NCI-H146 treated with DMSO at 0.1 percent for 48 hours (cell line): ENCODE data around the gene SYT2.

Experiments used
- DNase-seq: peaks from one replicate; lab custom pipeline; 2025; ENCODE audit not compliant: unreplicated experiment; lab: John Stamatoyannopoulos, UW

Gene SYT2

DNA sequence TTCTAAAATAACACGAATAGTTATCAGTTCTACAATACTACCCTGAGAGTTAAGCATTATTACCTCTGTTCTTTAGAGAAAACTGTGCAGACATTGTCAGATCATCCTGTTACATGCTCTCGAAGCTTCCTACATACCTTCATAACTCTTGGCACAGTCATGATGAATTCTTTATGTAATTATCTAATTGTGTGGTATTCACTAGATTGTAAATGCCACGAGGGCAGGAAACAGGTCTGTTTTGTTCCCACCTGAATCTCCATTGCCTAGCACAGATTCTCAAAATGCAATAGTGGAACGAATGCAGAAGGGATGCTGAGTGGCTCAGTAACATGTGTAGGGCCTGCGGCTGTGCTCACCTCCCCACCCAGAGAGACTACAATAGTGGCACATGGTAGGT is 3.4 kb downstream of the SYT2 start:
- DNase-seq = no peak

DNA sequence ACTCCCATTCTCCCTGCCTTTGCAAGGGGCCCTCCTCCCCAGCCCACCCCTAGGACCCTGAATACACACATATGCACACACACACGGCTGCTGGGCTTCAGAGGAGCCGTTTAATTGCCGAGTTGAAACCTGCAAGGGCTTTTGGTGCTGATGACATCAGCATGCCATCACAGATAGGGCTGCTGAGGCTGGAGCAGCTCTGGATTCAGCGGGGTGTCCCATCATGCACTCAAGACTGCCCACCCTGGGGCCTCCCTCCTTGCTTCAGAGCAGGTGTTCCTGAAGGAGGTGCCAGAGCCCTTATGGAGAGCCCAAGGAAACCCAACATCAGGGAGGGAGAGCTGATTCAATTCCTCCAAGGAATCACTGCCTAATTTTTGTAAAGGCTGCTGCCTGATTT is 5.7 kb downstream of the SYT2 start:
- DNase-seq = no peak

DNA sequence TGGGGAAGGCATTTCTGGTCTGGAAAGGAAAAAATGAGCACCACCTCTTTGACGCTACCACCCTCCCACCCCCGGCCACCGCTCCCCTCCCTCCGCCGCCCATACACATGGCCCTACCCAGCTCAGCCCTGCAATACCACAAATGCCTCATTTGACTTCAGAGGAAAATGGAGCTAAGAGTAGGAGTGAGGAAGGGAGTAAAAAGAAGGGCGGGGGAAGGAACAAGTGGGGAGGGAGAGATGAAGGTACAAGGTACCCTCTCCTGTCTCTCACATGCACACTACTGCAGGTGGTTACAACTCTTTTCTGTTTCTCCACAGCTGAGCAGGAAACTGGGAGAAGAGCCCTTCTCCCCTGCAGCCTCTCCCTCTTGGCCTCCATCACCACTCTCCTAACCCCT is 7.1 kb downstream of the SYT2 start:
- no peak for DNase-seq

DNA sequence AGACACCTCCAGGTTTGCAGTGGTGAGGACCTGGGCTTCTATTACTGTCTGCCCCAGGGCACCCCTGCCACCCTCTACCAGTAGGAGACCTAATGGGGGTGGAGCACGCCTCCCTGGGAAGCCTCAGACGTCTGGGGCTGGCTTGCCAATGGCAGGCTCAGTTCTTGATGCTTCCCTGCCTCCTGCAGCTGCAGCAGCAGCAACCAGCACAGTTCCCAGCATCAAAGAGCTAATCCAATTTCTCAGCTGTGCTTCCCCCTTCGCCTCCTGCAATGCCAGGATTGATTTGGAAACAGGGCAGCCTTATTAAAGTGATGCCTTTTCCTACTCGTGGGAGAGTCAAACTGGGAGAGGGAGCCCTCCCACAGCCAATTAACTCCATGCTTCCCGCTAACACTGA is 8.2 kb downstream of the SYT2 start:
- no peak for DNase-seq

DNA sequence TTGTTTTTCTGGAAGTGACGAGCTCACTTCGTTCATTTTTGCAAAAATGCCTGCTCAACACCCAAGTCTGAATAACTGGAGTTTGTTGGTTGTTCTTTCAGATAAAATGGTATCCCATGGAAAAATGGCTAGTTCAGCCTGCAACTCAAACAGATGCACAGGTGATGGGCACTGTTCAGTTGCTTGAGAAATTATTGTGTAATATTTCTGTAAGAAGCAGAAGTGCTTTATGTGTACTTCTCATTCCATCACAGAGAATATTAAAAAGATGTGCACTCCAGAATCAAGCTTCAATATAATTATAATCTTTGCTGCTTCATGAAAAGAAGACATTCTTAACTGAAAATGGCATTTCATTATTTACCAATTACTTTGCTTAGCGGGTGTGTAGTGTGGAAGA is 9.1 kb downstream of the SYT2 start:
- DNase-seq = no peak

DNA sequence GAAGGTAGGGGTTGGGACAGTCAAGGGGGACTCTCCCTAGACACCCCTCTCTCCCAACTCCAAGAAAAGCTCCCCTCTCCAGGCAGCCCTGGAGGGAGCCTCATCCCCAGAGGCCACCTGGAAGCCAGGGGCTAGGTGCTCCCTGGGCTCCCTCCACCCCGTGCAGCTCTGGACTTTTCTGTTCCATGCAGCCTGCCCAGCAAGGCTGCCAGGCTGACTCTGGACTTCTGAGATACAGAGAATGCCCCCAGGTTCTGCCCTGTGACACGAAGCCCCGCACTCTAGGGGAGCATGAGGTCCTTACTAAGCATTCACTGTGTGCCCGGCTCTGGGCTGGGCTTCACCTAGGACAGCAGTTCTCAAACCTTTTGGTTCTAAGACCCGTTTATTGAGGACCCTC is 10.2 kb downstream of the SYT2 start:
- DNase-seq = no peak

DNA sequence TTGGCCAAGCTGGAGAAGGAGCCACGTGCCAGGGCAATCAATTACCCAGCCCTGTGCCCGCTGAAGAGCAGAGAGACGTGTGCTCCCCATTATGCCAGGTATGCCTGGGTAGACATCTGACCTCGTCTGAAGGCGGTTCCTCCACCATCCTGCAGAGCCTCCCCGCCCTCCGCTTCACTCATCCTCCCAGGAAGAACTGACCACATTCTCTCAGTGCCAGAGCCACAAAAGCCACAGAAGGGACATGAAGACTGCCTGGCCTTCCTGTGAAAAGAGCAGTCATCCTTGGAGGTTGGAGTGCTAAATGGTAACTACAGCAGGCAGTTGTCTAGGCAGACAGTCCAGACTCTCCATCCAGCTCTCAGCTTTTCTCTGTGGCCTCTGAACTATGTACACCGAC is 12.0 kb downstream of the SYT2 start:
- DNase-seq = no peak

DNA sequence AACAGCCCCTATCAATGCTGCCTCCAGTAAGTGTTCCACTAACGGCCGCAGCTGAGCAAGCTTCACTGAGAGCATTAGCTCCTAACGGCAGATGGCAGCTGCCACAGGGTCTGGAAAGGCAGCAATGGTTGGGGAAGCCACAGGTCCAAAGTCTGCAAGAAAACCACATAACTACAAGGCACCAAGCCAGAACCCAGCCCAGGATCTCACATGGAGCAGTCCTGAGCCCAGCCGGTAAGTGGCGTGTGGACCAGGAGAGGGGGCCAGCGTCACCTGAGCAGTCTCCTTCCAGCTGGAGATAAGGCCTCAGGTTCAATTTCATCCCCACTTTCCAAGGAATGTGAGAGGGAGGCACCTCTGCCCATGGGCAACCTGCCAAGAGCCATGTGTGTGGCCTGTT is 13.2 kb downstream of the SYT2 start:
- no peak for DNase-seq

DNA sequence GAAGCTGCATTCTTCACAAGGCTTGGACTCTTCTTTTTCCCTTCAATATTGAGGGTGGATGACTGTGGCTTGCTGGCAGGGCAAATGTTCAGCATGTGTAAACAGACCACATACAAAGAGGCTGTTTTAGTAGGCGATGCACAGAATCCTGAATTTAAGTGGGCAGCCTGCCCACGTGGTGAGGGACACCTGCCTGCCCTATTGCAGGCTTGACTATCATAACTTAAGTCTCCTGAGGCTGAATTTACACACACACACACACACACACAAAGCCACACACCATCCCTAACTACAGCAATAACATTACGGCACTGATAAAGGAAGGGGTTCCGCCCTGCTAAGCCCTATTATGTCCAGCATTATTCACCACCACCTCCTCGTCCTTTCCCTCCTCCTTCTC is 15.9 kb downstream of the SYT2 start:
- peak; percentile 42 for DNase-seq

DNA sequence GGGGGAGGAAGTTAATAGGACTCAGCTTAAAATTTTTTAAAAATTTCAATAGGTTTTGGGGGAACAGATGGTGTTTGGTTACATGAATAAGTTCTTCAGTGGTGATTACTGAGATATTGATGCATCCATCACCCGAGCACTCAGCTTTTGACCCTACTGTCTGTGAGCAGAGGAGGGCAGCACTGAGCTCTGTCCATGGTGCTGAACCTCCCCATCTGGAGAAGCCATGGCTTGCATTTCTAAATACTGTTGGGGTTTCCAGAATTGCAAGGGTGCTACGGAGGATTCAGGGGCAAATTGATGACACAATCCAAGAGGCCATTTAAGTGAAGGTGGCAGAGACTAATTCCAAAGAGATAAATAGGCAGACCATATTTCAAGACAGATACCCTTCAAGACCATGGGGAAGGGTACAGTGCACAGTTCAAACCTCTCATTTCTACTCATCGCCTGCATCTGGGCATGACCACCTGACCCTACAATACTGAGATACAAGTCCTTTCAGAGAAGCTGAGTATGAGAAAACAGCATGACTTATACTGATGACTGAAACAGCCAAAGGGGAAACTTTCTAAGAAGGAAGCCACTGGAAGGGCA is 17.2 kb downstream of the SYT2 start:
- DNase-seq = no peak

DNA sequence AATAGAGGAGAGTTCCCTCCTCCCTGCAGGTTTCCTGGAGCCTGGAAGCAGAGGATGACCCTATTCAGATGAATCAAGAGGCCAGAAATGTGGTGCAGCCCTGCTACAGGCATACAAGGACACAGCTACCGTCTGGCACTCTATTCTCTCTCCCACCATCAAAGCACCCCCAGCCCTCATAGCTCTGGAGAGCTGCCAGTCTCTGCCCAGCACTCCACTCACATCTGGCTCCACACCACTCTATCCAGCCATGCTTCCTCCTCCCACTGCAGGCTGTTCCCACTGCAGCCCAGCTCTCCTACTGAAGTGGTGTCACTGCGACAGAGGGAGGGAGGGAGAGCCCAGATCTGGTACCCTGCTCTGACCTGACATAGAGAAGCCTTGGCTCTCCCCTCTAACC is 18.4 kb downstream of the SYT2 start:
- no peak for DNase-seq

DNA sequence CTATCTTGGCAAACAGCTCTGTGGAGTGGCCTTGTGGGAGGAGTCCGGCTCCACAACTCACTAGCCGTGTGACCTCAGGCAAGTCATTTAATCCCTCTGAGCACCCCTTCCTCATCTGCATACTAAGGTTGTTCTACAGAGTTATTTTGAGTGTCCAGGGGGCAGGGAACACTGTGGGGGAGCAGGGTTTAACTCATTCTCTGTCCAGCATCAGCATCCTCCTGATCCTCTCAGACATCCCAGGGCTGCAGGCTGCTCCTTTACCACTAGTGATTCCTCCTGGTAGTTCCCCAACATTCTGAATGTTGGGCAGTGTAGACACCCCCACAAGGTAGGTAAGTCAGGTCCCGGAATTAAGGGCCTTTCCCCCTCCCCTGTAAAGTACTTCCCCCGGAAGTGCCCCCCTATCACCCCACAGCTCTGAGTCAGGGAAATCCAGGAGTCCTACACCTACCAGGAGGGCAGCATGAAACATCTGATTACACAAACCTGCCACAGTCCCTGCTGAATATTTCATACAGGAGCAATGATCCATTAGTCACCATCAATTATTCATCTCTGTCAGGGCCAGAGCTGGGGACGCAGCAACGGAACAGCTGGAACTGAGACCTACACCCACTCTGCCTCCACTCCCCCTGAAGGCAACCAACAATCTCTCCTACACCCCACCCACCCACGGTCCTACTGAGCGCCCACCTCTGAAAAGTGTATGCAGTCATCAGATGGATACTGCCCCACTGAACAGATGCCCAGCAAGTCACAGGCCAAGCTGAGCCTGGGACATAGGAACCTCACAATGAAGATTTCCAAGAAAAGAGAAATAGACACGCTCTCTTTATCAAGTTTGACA is 20.5 kb downstream of the SYT2 start:
- no peak for DNase-seq

DNA sequence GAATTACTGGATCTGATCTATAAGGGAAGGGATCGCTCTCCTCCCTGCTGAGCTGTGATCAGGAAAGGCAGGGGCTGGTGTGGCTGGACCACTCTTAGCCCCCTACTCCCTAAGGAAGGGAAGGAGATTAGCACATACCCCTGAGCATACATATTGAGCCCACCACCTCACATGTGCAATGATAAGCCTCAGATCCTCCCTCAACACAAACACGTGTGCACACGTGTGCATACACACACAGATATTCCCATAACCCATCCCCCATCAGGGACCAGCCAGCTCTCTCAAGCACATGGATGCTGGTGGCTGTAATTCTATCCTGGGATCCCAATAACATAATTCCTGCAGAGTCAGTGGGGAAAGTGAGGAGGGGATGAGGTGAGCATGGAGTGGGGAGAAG is 21.2 kb downstream of the SYT2 start:
- no peak for DNase-seq

DNA sequence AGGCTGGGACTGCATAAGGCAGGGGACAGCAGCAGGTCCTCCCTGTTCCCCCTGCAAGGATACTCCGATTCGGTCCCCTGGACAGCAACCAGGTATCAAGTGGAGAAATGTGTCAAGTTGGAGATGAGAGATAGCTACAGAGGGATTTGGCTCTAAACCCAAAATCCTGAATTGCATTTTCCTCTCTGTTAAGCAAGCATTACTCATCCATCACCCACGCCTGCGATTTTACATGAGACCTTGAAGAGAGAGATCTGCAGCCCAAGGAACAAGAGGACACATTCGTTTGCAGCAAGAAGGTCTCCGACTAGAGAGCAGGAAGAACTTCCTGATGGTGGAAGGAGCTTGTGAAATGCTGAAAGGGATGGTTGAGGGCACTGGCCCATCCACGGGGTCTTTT is 21.9 kb downstream of the SYT2 start:
- no peak for DNase-seq

DNA sequence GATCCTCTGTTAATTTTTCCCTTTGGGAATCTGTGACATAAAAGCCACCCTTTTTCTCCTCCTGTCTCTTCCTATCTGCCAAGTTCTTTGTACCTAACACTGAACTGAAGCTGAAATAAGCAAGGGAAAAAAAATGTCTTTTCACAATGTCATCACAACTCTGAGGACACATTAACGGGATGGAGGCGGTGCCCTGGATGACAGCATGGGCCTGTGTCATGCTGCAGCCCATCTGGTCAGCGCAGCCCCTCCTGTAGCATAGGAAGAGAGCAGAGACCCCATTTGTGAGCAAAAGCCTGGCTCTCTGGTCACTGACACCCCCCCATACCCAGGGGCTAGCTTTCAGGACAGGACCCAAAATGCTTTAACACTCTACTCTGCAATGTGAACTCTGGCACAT is 22.5 kb downstream of the SYT2 start:
- no peak for DNase-seq

DNA sequence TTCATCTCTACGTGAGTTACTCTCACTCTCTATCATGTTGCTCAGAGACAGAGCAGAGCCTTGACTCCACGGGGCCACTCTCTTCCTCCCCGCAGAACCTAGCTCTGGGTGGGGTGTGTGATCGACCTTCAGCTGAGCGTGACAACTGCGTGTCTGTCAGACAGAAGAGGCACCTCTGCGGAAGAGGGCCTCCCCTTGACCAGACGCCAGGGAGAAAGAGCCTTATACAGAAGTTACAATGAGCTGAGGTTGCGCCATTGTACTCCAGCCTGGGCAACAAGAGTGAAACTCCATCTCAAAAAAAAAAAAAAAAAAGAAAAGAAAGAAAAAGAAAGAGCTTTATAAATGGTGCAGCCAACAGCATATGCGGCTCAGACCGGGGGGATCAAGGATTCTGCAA is 22.9 kb downstream of the SYT2 start:
- DNase-seq = no peak

DNA sequence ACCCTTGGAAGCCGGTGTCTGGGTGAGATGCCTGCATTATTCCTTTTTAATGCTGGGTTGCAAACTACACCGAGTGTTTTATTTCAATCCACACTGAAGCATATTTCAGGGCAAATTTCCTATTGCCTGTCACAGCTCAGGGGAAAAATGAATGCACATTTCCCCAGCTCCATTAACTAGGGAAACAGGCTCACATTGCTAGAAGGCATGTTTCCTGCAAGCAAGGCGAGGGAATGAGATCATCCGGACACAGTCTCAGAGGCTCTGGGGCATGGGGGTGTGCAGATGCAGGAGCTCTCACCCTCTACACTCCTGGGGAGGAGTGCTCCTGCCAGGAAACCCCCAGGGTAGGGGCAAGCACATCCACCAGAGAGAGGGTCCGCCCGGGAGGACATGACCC is 24.6 kb downstream of the SYT2 start:
- DNase-seq = no peak

DNA sequence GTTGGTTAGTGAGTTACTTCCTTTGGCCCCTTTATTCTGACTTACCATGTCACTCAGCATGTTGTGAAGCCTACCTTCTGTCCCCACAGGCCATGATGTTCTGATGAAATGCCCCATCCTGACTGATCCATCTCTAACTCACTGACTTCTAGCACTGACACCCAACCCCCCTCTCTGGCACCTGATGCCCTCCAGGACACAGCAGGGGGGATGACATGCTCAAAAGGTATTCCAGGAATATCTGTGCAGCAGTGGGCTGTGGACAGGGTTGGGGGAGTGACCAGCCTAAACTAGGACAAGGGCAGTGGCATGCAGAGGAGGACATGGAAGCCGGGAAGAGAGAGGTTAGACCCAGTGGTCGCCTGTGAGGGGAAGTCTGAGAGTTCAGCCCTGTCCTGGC is 25.5 kb downstream of the SYT2 start:
- DNase-seq = peak; percentile 71

DNA sequence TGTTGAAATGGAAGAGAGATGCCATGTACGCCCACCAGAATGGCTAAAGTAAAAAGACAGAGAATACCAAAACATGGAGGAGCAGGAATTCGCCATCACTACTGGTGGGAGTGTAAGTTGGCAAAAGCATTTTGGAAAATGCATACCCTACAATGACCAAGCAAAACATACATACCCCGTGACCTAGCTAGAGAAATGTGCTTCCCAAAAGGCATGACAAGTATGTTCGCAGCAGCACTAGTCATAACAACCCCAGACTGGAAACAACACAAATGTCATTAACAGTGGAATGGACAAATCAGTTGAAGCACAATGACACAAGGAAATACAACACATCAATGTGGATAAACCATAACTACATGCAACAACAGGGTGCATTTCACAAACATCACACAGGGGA is 27.2 kb downstream of the SYT2 start:
- no peak for DNase-seq

DNA sequence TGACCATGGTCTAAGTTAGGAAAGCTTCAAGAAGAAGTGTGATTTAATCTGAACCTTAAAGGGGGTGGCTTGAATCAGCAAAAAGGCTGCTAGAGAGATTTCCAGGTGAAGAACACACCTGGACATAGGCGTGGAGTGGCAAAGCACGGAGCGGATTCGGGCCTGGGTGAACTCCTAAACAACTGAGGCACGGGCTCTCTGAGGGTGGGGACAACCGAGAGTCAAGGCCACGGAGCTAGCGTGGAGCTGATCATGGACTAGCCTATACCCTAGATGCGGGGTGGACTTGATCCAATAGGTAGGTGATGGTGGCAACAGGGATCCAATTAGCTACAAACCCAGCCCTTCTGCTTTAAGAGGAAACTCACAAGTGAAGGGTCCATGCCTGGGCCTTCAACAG is 27.8 kb downstream of the SYT2 start:
- no peak for DNase-seq

DNA sequence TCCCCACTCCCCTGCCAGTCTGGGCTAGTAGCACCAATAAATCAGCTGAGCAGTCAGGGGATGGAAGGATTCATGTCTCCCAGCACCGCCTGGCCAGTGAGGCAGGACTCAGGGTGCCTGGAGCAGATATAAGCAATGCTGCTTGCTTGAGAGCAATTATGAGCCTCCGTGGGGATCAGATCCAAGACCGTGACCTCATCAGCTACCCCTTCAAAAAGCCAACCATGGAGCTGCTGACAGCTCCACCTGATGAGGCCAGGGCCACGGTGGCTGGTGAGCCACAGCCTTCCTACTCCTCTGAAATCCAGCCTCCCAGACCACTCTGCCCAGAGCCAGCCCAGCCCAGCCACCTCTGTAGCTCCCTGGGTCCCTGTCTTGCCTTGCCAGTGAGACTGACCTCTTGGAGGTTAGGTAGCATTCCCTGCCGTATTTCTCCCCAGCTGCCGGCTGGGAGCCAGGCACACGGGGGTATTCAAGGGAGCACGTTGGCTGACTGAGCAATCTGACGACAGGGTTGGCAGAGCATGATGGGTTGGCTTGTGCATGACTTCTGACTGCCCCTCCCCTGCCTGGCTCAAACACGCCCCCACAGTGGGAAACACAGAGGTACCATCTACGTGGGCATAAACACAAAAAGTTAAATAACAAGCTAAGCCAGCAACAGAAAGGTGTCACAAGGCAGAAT is 28.4 kb downstream of the SYT2 start:
- DNase-seq = no peak

DNA sequence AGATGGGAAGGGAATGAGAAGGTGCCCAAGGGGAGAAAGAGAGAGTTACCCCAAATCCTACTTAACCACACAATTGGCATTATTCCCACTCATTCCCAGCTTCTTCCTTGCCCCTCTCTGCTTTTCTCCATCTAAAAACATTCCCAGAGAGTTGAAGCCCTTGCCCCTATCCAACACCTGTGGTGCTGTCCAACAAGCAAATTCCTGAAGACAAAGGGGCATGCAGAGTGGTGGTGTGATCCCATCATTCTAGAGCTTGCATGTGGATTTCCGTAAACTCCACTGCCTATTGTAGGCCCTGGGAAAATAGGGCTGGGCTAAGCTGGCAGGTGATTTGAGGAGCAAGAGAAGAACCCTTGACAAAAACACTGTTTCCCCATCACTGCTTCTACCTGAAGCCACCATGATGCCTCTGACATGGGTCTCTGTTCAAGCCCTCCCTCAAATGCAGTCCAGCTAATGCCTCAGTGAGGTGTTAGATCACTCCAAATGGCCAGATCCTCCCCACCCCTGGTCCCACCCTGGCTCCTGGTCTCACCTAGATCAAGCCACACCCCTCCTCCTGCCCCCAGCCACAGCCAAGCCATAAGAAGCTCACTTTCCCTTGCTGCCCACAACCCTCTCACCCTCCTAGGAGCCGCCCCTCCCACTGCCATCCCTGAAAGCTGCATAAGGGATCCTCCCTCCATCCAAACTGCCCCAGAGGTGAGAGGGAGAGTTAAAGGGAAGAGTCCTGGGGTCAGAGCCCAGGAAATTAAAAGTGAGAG is 29.5 kb downstream of the SYT2 start:
- DNase-seq = no peak
